Loucy (cell line): ENCODE measurements around the gene VPS45.

ENCODE experiments used
- CTCF ChIP-seq: fragments of 200-600 bp; sonication (generic); conservative IDR thresholded peaks from 2 replicates; pipeline ENCODE4 v1.5.1; 2014; ENCODE audit warnings: mild to moderate bottlenecking, antibody characterized with exemption, low read length
- EZH2phosphoT487 ChIP-seq: fragments of 200-600 bp; IDR thresholded peaks from 2 replicates; pipeline ENCODE4 v1.6.1; 2018; ENCODE audit warnings: antibody characterized with exemption, mild to moderate bottlenecking, moderate library complexity, borderline replicate concordance

GRCh38 chr1:150168960-150169601 is 101.5 kb downstream of the VPS45 start:
- TF ChIP-seq CTCF = peak; percentile 94
- TF ChIP-seq EZH2phosphoT487 = no peak
